ENCODE data around the gene RNF4.
"Not testable (repeated sequence)": the region's sequence is repeated elsewhere in the genome, so short reads cannot be mapped to it uniquely, and the experiment has no call there.

Gene RNF4, protein sequence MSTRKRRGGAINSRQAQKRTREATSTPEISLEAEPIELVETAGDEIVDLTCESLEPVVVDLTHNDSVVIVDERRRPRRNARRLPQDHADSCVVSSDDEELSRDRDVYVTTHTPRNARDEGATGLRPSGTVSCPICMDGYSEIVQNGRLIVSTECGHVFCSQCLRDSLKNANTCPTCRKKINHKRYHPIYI

DNA sequence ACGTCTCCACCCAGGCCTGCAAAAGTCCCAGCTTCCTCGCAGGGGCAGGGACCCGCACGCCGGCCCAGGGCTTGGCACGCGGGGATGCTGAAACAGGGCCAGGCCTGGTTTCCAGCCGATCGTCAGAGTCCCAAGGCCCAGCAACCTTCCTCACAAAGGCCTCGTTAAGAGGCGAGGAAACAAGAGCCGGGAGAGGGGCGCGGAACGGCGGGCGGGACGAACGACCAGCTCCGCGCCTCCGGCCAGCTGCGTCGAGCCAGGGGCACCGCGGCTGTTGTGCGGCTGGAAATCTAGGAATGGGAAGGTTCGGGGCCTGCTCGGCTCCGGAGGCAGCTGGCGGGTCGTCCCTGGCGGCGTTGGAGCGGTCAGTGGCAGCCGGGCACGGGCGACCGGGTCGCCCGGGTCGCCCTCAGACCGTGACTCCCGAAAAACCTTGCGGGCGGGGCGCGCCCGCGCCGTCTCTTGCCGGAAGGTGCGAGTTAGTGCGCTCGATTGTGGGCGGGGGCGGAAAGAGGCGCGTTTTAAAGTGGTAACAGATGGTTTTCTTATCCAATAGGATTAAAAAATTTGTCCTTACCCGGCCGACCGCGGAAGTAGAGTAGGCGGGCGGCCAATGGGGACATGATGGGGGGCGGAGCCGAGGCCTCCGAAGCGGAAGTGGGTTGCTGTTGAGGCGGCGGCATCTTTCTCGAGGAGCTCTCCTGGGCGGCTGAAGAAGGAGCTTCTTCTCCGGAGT, at the start of gene RNF4:
Gene RNF4, plus strand, starts transcription at position 651 of the 736 bp plus-strand sequence. CDS start 21,388 bp downstream, outside the sequence.
- in situ Hi-C loops (cut with HindIII; ENCODE audit: low sequenced_read_pairs) = no loop called here

GRCh38 chr4:2419814-2420213, 49.1 kb upstream of the RNF4 start:
- in situ Hi-C loops (cut with HindIII; ENCODE audit: low sequenced_read_pairs) = no loop called here

DNA sequence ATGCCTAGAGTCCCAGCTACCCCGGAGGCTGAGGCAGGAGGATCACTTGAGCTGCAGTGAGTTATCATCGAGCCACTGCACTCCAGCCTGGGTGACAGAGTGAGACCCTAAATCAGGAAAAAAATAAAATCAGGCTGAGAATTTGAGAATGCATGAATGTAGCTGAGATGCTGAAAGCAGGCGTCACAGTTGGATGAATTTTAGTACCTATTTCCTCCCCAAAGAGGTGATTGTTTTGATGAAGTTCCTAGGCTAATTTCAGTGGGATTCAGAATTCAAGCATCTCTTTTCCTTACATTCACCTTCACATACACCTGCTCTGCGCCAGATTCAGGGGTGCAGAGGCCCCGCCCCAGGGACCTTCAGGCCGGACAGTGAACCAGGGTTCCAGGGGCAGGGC, 47.0 kb upstream of the RNF4 start:
- in situ Hi-C loops (cut with HindIII; ENCODE audit: low sequenced_read_pairs) = no loop called here

- in situ Hi-C loops (cut with HindIII; ENCODE audit: low sequenced_read_pairs) = no loop called here
Measured at GRCh38 chr4:2423066-2423465, 45.8 kb upstream of the RNF4 start.

DNA sequence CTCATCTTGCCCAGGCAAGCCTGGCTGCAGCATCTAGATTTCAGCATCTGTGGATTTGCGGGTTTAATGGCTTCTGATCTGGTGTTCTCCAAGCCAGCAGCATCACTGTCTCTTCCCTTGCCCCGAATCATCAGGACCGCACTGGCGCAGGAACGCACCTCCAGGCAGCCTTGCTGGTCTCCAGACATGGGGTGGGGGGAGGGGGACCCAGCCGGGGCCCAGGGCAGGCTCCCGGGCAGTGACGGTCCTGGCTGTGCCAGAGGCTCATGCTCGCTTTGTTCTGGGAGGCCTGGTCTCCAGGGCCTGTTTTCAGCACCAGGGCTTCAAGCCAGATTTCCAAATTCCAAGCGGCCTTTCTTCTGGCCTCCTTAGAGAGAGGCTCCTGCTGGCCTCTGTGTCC, 45.2 kb upstream of the RNF4 start:
- in situ Hi-C loops (cut with HindIII; ENCODE audit: low sequenced_read_pairs) = no loop called here

GRCh38 chr4:2424581-2424980, 44.3 kb upstream of the RNF4 start:
- in situ Hi-C loops (cut with HindIII; ENCODE audit: low sequenced_read_pairs) = no loop called here

- in situ Hi-C loops (cut with HindIII; ENCODE audit: low sequenced_read_pairs) = no loop called here
Measured at GRCh38 chr4:2425386-2426068, 43.4 kb upstream of the RNF4 start.

- in situ Hi-C loops (cut with HindIII; ENCODE audit: low sequenced_read_pairs) = no loop called here
Measured at GRCh38 chr4:2426069-2426397, 42.9 kb upstream of the RNF4 start.

- in situ Hi-C loops (cut with HindIII; ENCODE audit: low sequenced_read_pairs) = no loop called here
Measured at GRCh38 chr4:2426711-2427275, 42.1 kb upstream of the RNF4 start.

DNA sequence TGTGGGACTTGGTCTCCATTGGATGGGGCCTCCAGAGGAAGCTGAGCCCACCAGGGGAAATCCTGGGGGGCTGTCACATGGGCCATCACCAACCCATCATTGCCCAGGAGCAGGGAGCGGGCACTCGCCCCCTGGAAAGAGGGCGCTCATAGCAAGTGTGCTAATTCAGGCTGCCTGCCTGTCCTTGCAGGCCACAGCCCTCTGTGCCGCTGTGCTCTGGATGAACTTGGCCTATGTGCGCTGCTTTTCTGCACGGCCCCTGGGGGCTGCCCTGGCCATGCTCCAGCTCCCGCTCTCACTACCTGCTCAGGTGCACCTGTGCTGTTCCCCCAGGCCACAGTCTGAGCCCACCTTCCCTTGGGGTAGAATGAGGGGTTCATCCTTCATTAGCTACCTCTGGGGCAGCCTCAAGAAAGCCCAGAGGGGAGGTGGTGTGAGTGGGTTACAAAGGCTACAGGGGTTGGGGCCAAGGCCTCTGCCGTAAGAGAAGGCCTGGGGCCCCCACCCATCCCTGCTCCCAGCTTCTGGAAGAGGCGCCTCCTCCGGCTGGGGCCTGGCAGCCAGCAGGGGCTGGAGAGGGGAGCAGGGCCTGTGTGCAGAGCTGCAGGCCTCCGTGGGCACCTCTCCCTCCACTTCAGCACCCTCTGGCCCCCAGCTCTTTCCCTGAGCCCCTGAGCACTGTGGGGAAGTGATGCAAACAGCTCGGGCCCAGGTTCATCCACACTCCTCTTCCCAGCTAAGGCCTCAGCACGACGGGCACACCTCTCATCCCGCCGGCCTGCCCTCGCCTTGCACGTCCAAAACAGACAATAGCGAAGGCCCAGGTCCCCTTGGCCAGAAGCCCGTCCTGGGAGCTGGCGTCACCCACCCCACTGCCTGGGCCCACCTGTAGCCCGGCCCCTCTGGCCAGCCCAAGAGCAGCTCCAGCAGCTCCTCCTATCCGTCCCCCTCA, 41.2 kb upstream of the RNF4 start:
- in situ Hi-C loops (cut with HindIII; ENCODE audit: low sequenced_read_pairs) = no loop called here

- in situ Hi-C loops (cut with HindIII; ENCODE audit: low sequenced_read_pairs) = no loop called here
Measured at GRCh38 chr4:2428496-2429213, 40.3 kb upstream of the RNF4 start.

GRCh38 chr4:2429945-2430757, 38.8 kb upstream of the RNF4 start:
- in situ Hi-C loops (cut with HindIII; ENCODE audit: low sequenced_read_pairs) = not testable (repeated sequence)

DNA sequence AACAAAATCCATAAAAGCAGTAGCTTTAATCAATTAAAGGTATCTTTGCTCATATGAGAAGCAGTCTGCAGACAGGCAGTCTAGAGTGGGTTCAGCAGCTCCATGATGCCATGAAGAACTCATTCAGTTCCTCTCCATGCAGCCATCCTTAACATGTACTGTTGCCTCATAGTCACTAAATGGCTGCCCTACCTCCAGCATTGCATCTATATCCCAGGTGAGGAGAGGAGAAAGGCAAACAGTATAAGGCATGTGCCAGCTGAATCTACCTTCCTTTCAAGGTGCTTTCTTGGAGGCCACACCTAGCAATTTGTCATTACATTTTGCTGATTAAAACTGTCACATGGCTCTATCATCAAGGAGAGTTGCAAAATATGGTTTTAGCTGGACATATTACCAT, 36.9 kb upstream of the RNF4 start:
- in situ Hi-C loops (cut with HindIII; ENCODE audit: low sequenced_read_pairs) = no loop called here

DNA sequence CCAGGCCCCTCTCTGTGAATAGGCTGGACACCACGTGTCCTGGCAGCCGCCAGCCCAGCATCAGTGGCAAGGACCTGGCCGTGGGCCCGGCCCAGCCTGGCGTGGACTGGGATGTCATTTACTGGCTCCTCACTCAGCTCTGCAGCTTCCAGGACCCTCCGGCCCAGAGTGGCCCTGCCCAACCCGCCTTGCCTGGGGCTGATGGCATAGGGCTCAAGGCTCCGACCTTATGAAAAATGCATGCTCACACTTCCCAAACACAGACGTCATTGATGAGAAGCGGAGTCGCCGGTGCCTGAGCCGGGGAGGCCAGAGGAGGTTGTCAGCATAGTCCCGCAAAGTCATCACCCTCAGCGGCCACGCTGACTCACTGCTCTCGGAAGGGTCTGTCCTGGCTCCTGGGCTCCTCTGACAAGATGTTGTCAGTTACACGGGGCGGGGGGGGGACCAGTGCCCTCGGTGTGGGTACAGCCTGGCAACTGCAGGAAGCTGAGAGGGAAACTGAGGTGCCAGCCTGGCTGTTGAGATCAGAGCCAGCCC, 35.8 kb upstream of the RNF4 start:
- in situ Hi-C loops (cut with HindIII; ENCODE audit: low sequenced_read_pairs) = no loop called here

DNA sequence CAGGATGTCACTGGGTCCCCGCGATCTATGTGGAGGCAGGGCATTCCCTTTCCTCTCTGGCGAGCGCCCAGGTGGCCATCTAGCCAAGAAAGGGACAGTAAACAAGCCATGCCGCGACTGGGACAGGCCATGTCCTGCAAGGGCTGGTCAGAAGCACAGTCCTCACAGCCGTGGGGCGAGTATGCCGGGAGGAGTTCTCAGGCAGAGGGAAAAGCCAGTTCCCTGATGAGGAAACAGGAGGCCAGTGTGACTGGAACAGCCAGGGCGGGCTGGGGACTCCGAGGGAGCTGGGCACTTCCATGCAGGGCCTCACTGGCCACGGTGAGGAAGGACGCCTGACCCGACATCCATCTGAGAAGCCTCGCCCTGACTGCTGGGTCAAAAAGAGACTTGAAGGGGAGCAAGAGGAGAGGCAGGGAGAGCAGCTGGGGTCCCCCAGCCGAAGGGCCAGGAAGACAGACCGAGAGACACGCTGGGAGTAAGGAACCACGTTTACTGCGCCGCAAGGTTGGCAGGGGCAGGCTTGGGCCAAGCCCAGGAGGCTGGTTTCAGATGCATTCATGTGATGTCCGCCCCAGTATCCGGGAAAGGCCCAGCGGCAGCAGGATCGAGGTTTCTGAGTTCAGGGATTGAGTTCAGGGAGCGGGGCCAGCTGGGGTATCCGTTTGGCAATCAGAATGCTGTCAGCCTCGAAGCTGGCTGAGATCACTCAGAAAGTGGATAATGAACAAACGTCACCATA, 35.1 kb upstream of the RNF4 start:
- in situ Hi-C loops (cut with HindIII; ENCODE audit: low sequenced_read_pairs) = no loop called here

GRCh38 chr4:2434420-2434819, 34.5 kb upstream of the RNF4 start:
- in situ Hi-C loops (cut with HindIII; ENCODE audit: low sequenced_read_pairs) = no loop called here

DNA sequence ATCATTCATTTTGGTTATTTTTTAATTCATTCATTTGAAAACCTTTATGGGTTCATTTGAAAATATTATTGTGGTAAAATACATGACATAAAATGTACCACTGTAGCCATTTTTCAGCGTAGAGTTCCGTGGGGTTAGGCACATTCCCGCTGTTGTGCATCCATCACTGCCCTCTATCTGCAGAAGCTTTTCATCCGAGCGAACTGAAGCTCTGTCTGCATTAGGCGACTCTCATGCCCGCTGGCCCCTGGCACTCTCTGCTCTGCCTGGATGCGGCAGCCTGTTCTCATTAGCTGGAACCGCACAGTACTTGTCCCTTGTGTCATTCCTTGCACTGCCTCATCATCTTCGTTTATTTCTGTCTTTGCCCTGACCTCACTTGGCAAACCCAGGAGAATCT, 32.6 kb upstream of the RNF4 start:
- in situ Hi-C loops (cut with HindIII; ENCODE audit: low sequenced_read_pairs) = no loop called here

- in situ Hi-C loops (cut with HindIII; ENCODE audit: low sequenced_read_pairs) = no loop called here
Measured at GRCh38 chr4:2436761-2437474, 32.0 kb upstream of the RNF4 start.
